HepG2 (cell line): ENCODE data around the gene SCP2. TPM values are rescaled to one million over a fixed set of nuclear protein-coding genes. Genes with fewer than 3 reads are reported as not detected.

Source experiments
- ATAC-seq: fragments of 200-7000 bp; cut with Tn5 transposase; 3 replicates; pipeline ENCODE4 v1.9.1; 2020; ENCODE audit warnings: mild to moderate bottlenecking, moderate library complexity
- BruUV-seq: library from RNA; stranded (reverse); fragments of 400-500 nt; replicated peaks from 2 replicates; lab custom pipeline; 2021; lab: Mats Ljungman, UMichigan
- CTCF ChIA-PET: fragments of 300-600 bp; formaldehyde crosslinking; extraction: SDS; loops from one replicate; lab custom pipeline; 2021; ENCODE audit warnings: low total read pairs, inconsistent platforms, low intra/inter-chr PET ratio; lab: Yijun Ruan, JAX
- POLR2A ChIA-PET: fragments of 350-600 bp; sonication (Branson Sonifier 250); formaldehyde crosslinking; loops from one replicate; lab custom pipeline; 2020; ENCODE audit warnings: antibody characterized with exemption, inconsistent platforms; lab: Yijun Ruan, JAX
- DNase-seq: peaks from one replicate; pipeline ENCODE4 v3.0.0-alpha.2; 2015; ENCODE audit warnings: low spot score
- FAIRE-seq: peaks from 3 replicates; lab custom pipeline; 2011; peaks lifted over from hg19 to GRCh38; lab: Jason Lieb, UNC
- H2AFZ ChIP-seq: one replicate; pipeline ENCODE4 v1.6.1; 2011; ENCODE audit warnings: low read length, inconsistent platforms
- H3K27ac ChIP-seq: fragments of 300-600 bp; 3 replicates; pipeline ENCODE4 v1.8.0; 2011; ENCODE audit warnings: mixed run types, mild to moderate bottlenecking, mixed read lengths, low read length, inconsistent platforms; ENCODE audit not compliant: insufficient read depth; ENCODE audit errors: extremely low read length
- H3K27me3 ChIP-seq, 2 experiments: fragments of 200-600 bp in 1 of 2; 2 replicates in 1 of 2; 3 replicates in 1 of 2; pipeline versions ENCODE4 v1.6.0 to v1.8.0; 2011; ENCODE audit warnings: low read length in 2 of 2, mild to moderate bottlenecking in 2 of 2, moderate library complexity in 2 of 2, inconsistent platforms in 1 of 2; ENCODE audit not compliant: insufficient read depth in 2 of 2, control insufficient read depth in 1 of 2
- H3K36me3 ChIP-seq, 2 experiments: fragments of 200-600 bp in 1 of 2; replicated peaks in 1 of 2; 2 replicates in 1 of 2; 3 replicates in 1 of 2; pipeline versions ENCODE4 v1.5.1 to v1.8.0; 2011; ENCODE audit warnings: low read length in 2 of 2, inconsistent platforms in 1 of 2; ENCODE audit not compliant: insufficient read depth in 2 of 2, control insufficient read depth in 1 of 2
- H3K4me1 ChIP-seq: 2 replicates; pipeline ENCODE4 v1.5.1; 2012; ENCODE audit warnings: low read length, inconsistent platforms; ENCODE audit not compliant: insufficient read depth
- H3K4me2 ChIP-seq: 2 replicates; pipeline ENCODE4 v1.6.0; 2011; ENCODE audit warnings: low read depth, low read length, inconsistent platforms
- H3K4me3 ChIP-seq, 3 experiments: fragments of 200-600 bp in 1 of 3; sonication (generic), shearing (Covaris generic) in 1 of 3; replicated peaks in 1 of 3; 2 replicates each; pipeline ENCODE4 v1.5.1; 2011 to 2016; ENCODE audit warnings: low read length in 3 of 3, inconsistent platforms in 2 of 3, low read depth in 2 of 3, mild to moderate bottlenecking in 2 of 3, control low read depth in 1 of 3, mixed read lengths in 1 of 3; ENCODE audit not compliant: insufficient read depth in 1 of 3
- H3K79me2 ChIP-seq: one replicate; pipeline ENCODE4 v1.6.1; 2011; ENCODE audit warnings: low read length, inconsistent platforms; ENCODE audit not compliant: insufficient read depth
- H3K9ac ChIP-seq: 2 replicates; pipeline ENCODE4 v1.6.0; 2011; ENCODE audit warnings: mild to moderate bottlenecking, low read depth, low read length, inconsistent platforms; ENCODE audit not compliant: insufficient read depth
- H3K9me3 ChIP-seq: 2 replicates; pipeline ENCODE4 v1.5.1; 2012; ENCODE audit warnings: mild to moderate bottlenecking, low read length
- H4K20me1 ChIP-seq: 2 replicates; pipeline ENCODE4 v1.6.0; 2011; ENCODE audit warnings: inconsistent platforms, mild to moderate bottlenecking, low read length, moderate library complexity; ENCODE audit not compliant: insufficient read depth
- SNAPC5 ChIP-seq: sonication (generic); formaldehyde crosslinking; IDR thresholded peaks from 2 replicates; pipeline ENCODE4 v1.8.1; 2023; ENCODE audit warnings: mild to moderate bottlenecking, missing genetic modification reagents, borderline replicate concordance
- ZBTB3 ChIP-seq: sonication (generic); formaldehyde crosslinking; IDR thresholded peaks from 2 replicates; pipeline ENCODE4 v1.4.0; 2020; ENCODE audit warnings: low read depth, mild to moderate bottlenecking, moderate library complexity, missing genetic modification reagents, borderline replicate concordance
- ZNF121 ChIP-seq: sonication (generic); formaldehyde crosslinking; IDR thresholded peaks from 2 replicates; pipeline ENCODE4 v1.5.0; 2020; ENCODE audit warnings: mild to moderate bottlenecking, missing genetic modification reagents
- ZNF136 ChIP-seq: sonication (generic); formaldehyde crosslinking; IDR thresholded peaks from 2 replicates; pipeline ENCODE4 v1.8.1; 2022; ENCODE audit warnings: low read depth, mild to moderate bottlenecking, moderate library complexity, missing genetic modification reagents
- ZNF17 ChIP-seq: sonication (generic); formaldehyde crosslinking; IDR thresholded peaks from 2 replicates; pipeline ENCODE4 v1.5.0; 2020; ENCODE audit warnings: mild to moderate bottlenecking, missing genetic modification reagents
- ZNF205 ChIP-seq: IDR thresholded peaks from 2 replicates; pipeline ENCODE4 v1.6.1; 2018; ENCODE audit warnings: missing biosample characterization, missing genetic modification reagents
- ZNF253 ChIP-seq: sonication (generic); formaldehyde crosslinking; IDR thresholded peaks from 2 replicates; pipeline ENCODE4 v1.8.0; 2022; ENCODE audit warnings: mild to moderate bottlenecking, missing genetic modification reagents, borderline replicate concordance
- ZNF333 ChIP-seq: sonication (generic); formaldehyde crosslinking; IDR thresholded peaks from 2 replicates; pipeline ENCODE4 v1.4.0; 2020; ENCODE audit warnings: mild to moderate bottlenecking, missing genetic modification reagents, borderline replicate concordance
- ZNF572 ChIP-seq: sonication (generic); formaldehyde crosslinking; IDR thresholded peaks from 2 replicates; pipeline ENCODE4 v1.5.1; 2020; ENCODE audit warnings: mild to moderate bottlenecking, missing genetic modification reagents
- WGBS: methylation state at CpG from one replicate; pipeline ENCODE4 v1.1.6; 2017; ENCODE audit warnings: low lambda C conversion rate; 5-methylcytosine and 5-hydroxymethylcytosine counted together
- in situ Hi-C: cut with HindIII; loops from 2 replicates; pipeline ENCODE4 v1.10.0; 2017; ENCODE audit warnings: low pct_unique_long_range_greater_than_20kb; ENCODE audit not compliant: extremely low pct_ligation_motif_present
- intact Hi-C: fragments of 100-400 bp; cut with micrococcal nuclease; formaldehyde crosslinking; loops from one replicate; pipeline ENCODE4 v1.10.0; 2022; ENCODE audit not compliant: unreplicated experiment
- polyA plus RNA-seq, 8 experiments: library from polyadenylated mRNA; depleted of rRNA in 3 of 8; stranded (reverse) in 7 of 8; unstranded in 1 of 8; fragments of >200 nt; fragmentation: Illumina TruSeq in 4 of 8; extraction: Trizol in 4 of 8; gene quantifications; 2 replicates each; pipeline versions ENCODE4 v1.2.1 to v1.2.3, GENCODE V29; 2011 to 2016; ENCODE audit warnings: low read depth in 4 of 8, missing spikeins in 1 of 8, mixed read lengths in 1 of 8; ENCODE audit not compliant: insufficient read depth in 1 of 8
- total RNA-seq, 5 experiments: library from RNA; depleted of rRNA; stranded (reverse); fragments of >200 nt; fragmentation: Illumina TruSeq; extraction: Trizol; gene quantifications; 2 replicates each; pipeline ENCODE4 v1.2.3, GENCODE V29; 2016; ENCODE audit warnings: low read depth in 1 of 5
- TF ChIP-seq, protein P1 (sequence below): IDR thresholded peaks from 2 replicates; pipeline ENCODE4 v1.6.1; 2016; ENCODE audit warnings: low read depth, missing genetic modification reagents, missing compliant biosample characterization
- TF ChIP-seq, protein P2 (sequence below): IDR thresholded peaks from 2 replicates; pipeline ENCODE4 v1.6.1; 2016; ENCODE audit warnings: low read depth, borderline replicate concordance

The SCP2 gene
- total and polyA plus RNA-seq, 2 of the 13 experiments (the other 11 are each of a cell fraction or from before 2014, with no cell fraction given) = 59.0 to 133 TPM

DNA sequence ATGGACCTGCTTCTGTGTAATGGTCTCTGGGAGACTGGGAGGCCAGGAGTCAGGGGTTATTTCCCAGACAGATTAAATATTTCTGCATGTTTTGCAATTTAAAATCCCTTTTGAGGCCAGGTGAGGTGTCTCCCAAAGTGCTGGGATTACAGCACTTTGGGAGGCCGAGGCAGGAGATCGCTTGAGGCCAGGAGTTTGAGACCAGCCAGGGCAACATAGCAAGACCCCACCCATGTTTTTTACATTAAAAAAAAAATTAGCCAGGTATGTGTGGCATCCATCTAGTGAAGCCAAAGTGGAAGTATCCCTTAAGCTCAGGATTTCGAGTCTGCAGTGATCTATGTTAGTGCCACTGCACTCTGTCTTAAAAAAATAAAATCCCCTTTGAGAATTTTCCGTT lies 39.6 kb upstream of the SCP2 start:
- H3K4me1 ChIP-seq = 0 out of 2 replicates have a peak, but pooled peaks cover 7% of the 10 kb centered on the region
- CTCF ChIA-PET = no interaction called here
- no peak overlapping the region for H3K9ac ChIP-seq
- in situ Hi-C loops (no loop called here), intact Hi-C loops (no loop called here)
- TF ChIP-seq ZNF121 = peak; percentile 59; the same call in 1 of the 2 replicates
- no peak for TF ChIP-seq ZBTB3 (CRISPR knock-in tag)
- H4K20me1 ChIP-seq = no peaks in the 10 kb centered on the region
- WGBS = 32% methylated on average over 4 of the region's 4 CpGs
- ATAC-seq (no peak), FAIRE-seq (no peak), DNase-seq (no peak)
- H3K9me3 ChIP-seq = no peaks in the 10 kb centered on the region
- no TSS peak for BruUV-seq
- H3K4me2 ChIP-seq = no peak overlapping the region; the same call in 1 of the 2 replicates
- H3K36me3 ChIP-seq = no peaks in the 10 kb centered on the region
- POLR2A ChIA-PET = no interaction called here
- H2AFZ ChIP-seq = no peak overlapping the region
- H3K27ac ChIP-seq = no peak overlapping the region
- H3K27me3 ChIP-seq = no peaks in the 10 kb centered on the region; a peak in 1 of 5 replicates
- no peaks in the 10 kb centered on the region for H3K79me2 ChIP-seq
- no peak overlapping the region for H3K4me3 ChIP-seq

DNA sequence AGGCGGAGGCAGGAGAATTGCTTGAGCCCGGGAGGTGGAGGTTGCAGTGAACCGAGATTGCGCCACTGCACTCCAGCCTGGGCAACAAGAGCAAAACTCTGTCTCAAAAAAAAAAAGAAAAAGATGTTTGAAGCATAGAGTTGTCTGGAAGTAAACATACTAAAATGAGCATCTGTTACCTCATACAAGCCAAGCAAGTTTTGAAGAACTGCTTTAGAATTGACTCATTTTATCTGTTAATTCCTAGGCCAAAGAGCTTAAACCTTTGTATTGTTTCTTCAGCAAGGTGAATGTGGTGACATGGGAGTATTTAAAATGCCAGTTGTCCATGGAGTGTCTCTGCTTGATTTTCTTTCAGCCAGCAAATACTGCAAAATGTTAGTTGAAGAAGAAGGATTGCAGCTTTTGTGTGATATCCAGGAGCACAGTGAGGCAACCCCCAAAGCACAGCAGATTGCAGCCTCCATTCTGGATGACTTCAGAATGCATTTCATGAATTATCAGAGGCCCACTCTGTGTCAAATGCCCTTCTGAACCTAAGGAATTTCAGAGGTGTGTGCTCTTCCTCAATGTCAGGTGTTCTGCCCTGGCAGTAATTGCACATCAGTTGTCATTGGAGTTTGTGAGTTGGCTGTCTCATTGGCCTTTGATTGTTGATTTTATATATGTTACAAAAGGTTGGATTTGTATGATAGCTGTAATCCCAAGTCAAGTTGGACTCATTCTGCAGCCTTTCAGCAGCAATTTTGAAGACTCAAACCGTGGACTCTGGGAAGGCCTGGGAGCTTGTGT lies 34.5 kb upstream of the SCP2 start:
- CTCF ChIA-PET = no interaction called here
- no peak for TF ChIP-seq ZNF333
- TF ChIP-seq ZNF572 (CRISPR knock-in tag) = no peak
- TF ChIP-seq SNAPC5 (CRISPR knock-in tag) = no peak
- no peak for TF ChIP-seq ZNF253 (CRISPR knock-in tag)
- TF ChIP-seq, protein P1, sequence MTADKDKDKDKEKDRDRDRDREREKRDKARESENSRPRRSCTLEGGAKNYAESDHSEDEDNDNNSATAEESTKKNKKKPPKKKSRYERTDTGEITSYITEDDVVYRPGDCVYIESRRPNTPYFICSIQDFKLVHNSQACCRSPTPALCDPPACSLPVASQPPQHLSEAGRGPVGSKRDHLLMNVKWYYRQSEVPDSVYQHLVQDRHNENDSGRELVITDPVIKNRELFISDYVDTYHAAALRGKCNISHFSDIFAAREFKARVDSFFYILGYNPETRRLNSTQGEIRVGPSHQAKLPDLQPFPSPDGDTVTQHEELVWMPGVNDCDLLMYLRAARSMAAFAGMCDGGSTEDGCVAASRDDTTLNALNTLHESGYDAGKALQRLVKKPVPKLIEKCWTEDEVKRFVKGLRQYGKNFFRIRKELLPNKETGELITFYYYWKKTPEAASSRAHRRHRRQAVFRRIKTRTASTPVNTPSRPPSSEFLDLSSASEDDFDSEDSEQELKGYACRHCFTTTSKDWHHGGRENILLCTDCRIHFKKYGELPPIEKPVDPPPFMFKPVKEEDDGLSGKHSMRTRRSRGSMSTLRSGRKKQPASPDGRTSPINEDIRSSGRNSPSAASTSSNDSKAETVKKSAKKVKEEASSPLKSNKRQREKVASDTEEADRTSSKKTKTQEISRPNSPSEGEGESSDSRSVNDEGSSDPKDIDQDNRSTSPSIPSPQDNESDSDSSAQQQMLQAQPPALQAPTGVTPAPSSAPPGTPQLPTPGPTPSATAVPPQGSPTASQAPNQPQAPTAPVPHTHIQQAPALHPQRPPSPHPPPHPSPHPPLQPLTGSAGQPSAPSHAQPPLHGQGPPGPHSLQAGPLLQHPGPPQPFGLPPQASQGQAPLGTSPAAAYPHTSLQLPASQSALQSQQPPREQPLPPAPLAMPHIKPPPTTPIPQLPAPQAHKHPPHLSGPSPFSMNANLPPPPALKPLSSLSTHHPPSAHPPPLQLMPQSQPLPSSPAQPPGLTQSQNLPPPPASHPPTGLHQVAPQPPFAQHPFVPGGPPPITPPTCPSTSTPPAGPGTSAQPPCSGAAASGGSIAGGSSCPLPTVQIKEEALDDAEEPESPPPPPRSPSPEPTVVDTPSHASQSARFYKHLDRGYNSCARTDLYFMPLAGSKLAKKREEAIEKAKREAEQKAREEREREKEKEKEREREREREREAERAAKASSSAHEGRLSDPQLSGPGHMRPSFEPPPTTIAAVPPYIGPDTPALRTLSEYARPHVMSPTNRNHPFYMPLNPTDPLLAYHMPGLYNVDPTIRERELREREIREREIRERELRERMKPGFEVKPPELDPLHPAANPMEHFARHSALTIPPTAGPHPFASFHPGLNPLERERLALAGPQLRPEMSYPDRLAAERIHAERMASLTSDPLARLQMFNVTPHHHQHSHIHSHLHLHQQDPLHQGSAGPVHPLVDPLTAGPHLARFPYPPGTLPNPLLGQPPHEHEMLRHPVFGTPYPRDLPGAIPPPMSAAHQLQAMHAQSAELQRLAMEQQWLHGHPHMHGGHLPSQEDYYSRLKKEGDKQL (CRISPR knock-in tag) = no peak
- TF ChIP-seq, protein P2, sequence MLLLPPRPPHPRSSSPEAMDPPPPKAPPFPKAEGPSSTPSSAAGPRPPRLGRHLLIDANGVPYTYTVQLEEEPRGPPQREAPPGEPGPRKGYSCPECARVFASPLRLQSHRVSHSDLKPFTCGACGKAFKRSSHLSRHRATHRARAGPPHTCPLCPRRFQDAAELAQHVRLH (CRISPR knock-in tag) = no peak
- no peak for TF ChIP-seq ZNF205
- TF ChIP-seq ZNF17 (CRISPR knock-in tag) = no peak
- TF ChIP-seq ZNF136 (CRISPR knock-in tag) = no peak

More for the DNA sequence above, 34.5 kb upstream of the SCP2 start:
- intact Hi-C loops = no loop called here
- H3K4me1 ChIP-seq = 0 out of 2 replicates have a peak, but pooled peaks cover 11% of the 10 kb centered on the region
- H3K36me3 ChIP-seq = peaks cover 0 to 3% of the 10 kb centered on the region in 2 experiments; a peak in 1 of 5 replicates
- no peaks in the 10 kb centered on the region for H3K79me2 ChIP-seq
- POLR2A ChIA-PET = no interaction called here
- peak; percentile 28 for FAIRE-seq
- BruUV-seq = no TSS peak
- in situ Hi-C loops = no loop called here
- H3K27ac ChIP-seq = no peak overlapping the region
- H3K9me3 ChIP-seq = no peaks in the 10 kb centered on the region
- H2AFZ ChIP-seq = no peak overlapping the region
- no peak for ATAC-seq
- no peaks in the 10 kb centered on the region for H4K20me1 ChIP-seq
- no peak for DNase-seq
- H3K4me3 ChIP-seq = no peak overlapping the region
- 75% methylated on average over 5 of the region's 5 CpGs for whole genome bisulfite sequencing
- H3K27me3 ChIP-seq = no peaks in the 10 kb centered on the region; a peak in 1 of 5 replicates
- H3K9ac ChIP-seq = no peak overlapping the region
- no peak overlapping the region for H3K4me2 ChIP-seq
